ENCODE measurements around the gene TSPAN14. TPM values are rescaled to one million over a fixed set of nuclear protein-coding genes. Genes with fewer than 3 reads are reported as not detected.
"Not testable (repeated sequence)": the region's sequence is repeated elsewhere in the genome, so short reads cannot be mapped to it uniquely, and the experiment has no call there.

TSPAN14 gene
- total RNA-seq, 4 donors from 2014 or later: 17.9 to 50.5 (median 38.4) TPM

GRCh38 chr10:80542652-80543318 is 88.7 kb downstream of the TSPAN14 start:
- no peak for DNase-seq (ENCODE audit: extremely low spot score)
- no peaks in the 10 kb centered on the region for H3K9me3 ChIP-seq
- no peak overlapping the region for H3K4me3 ChIP-seq
- 91% methylated on average over 19 of the region's 19 CpGs for WGBS
- intact Hi-C loops (cut with DNase I): no loop called here
- TF ChIP-seq CTCF (IDR thresholded peaks at IDR 0.05): no peak
- TF ChIP-seq EP300 (IDR thresholded peaks at IDR 0.05): no peak
- TF ChIP-seq POLR2A (IDR thresholded peaks at IDR 0.05; ENCODE audit: low read depth): no peak
- no peak for TF ChIP-seq POLR2AphosphoS5 (IDR thresholded peaks at IDR 0.05)
- H3K4me1 ChIP-seq: peaks cover 0 to 8% (median 3%) of the 10 kb centered on the region in 4 donors
- H3K27ac ChIP-seq (replicated peaks in 1 of 4): no peak overlapping the region
- H3K27me3 ChIP-seq: peaks cover 0 to 8% (median 0%) of the 10 kb centered on the region in 4 donors
- H3K36me3 ChIP-seq: no peaks in the 10 kb centered on the region

GRCh38 chr10:80543319-80543672 is 89.2 kb downstream of the TSPAN14 start:
- H3K36me3 ChIP-seq; H3K4me3 ChIP-seq; H3K9me3 ChIP-seq; intact Hi-C loops (cut with DNase I); H3K4me1 ChIP-seq; H3K27me3 ChIP-seq; DNase-seq (ENCODE audit: extremely low spot score); H3K27ac ChIP-seq (replicated peaks in 1 of 4): not testable (repeated sequence)
- 96% methylated on average over 14 of the region's 25 CpGs for WGBS

GRCh38 chr10:80544316-80544953 is 90.3 kb downstream of the TSPAN14 start:
- Histone ChIP-seq H3K9me3 (no peaks in the 10 kb centered on the region), H3K4me1 (peaks cover 0 to 8% (median 3%) of the 10 kb centered on the region in 4 donors), H3K27me3 (peaks cover 0 to 8% (median 0%) of the 10 kb centered on the region in 4 donors), H3K27ac (replicated peaks in 1 of 4) (no peak overlapping the region), H3K36me3 (no peaks in the 10 kb centered on the region), H3K4me3 (no peak overlapping the region)
- DNase-seq (ENCODE audit: extremely low spot score): peak; percentile 70
- TF ChIP-seq POLR2AphosphoS5 (IDR thresholded peaks at IDR 0.05) (no peak), CTCF (IDR thresholded peaks at IDR 0.05) (no peak), EP300 (IDR thresholded peaks at IDR 0.05) (no peak), POLR2A (IDR thresholded peaks at IDR 0.05; ENCODE audit: low read depth) (no peak)
- 87% methylated on average over 12 of the region's 12 CpGs for WGBS
- intact Hi-C loops (cut with DNase I): no loop called here

GRCh38 chr10:80545258-80545881 is 91.3 kb downstream of the TSPAN14 start:
- no peaks in the 10 kb centered on the region for H3K9me3 ChIP-seq
- H3K27me3 ChIP-seq: peaks cover 0 to 8% (median 0%) of the 10 kb centered on the region in 4 donors
- TF ChIP-seq POLR2AphosphoS5 (IDR thresholded peaks at IDR 0.05): no peak
- H3K4me3 ChIP-seq: no peak overlapping the region
- no peaks in the 10 kb centered on the region for H3K36me3 ChIP-seq
- WGBS: 91% methylated on average over 7 of the region's 7 CpGs
- peaks cover 0 to 8% (median 1%) of the 10 kb centered on the region in 4 donors for H3K4me1 ChIP-seq
- DNase-seq (ENCODE audit: extremely low spot score): no peak
- H3K27ac ChIP-seq (replicated peaks in 1 of 4): no peak overlapping the region
- intact Hi-C loops (cut with DNase I): no loop called here

GRCh38 chr10:80552151-80552646 is 98.1 kb downstream of the TSPAN14 start:
- Histone ChIP-seq H3K9me3 (no peaks in the 10 kb centered on the region), H3K4me3 (no peak overlapping the region), H3K4me1 (peaks cover 0 to 8% (median 0%) of the 10 kb centered on the region in 4 donors), H3K27ac (replicated peaks in 1 of 4) (no peak overlapping the region), H3K27me3 (no peaks in the 10 kb centered on the region), H3K36me3 (no peaks in the 10 kb centered on the region)
- intact Hi-C loops (cut with DNase I): no loop called here
- WGBS: 35% methylated on average over 5 of the region's 5 CpGs
- TF ChIP-seq POLR2A (IDR thresholded peaks at IDR 0.05; ENCODE audit: low read depth) (no peak), CTCF (IDR thresholded peaks at IDR 0.05) (no peak), EP300 (IDR thresholded peaks at IDR 0.05) (no peak), POLR2AphosphoS5 (IDR thresholded peaks at IDR 0.05) (no peak)
- peak; percentile 86 for DNase-seq (ENCODE audit: extremely low spot score)

Data from esophagus muscularis mucosa (tissue), 4 donors.